DOHH2 (cell line): ENCODE measurements around the gene PTPN14.

ENCODE experiments used
- EZH2phosphoT487 ChIP-seq: fragments of 200-600 bp; sonication (generic); IDR thresholded peaks from 2 replicates; pipeline ENCODE4 v1.6.1; 2017; ENCODE audit warnings: borderline replicate concordance, mild to moderate bottlenecking, antibody characterized with exemption, low read length, moderate library complexity, mixed read lengths
- TF ChIP-seq, protein P1 (sequence below): fragments of 200-600 bp; sonication (generic); IDR thresholded peaks from one replicate; pipeline ENCODE4 v1.5.1; 2014; ENCODE audit warnings: antibody characterized with exemption, mild to moderate bottlenecking, low read depth, low read length; ENCODE audit not compliant: poor library complexity, severe bottlenecking

DNA sequence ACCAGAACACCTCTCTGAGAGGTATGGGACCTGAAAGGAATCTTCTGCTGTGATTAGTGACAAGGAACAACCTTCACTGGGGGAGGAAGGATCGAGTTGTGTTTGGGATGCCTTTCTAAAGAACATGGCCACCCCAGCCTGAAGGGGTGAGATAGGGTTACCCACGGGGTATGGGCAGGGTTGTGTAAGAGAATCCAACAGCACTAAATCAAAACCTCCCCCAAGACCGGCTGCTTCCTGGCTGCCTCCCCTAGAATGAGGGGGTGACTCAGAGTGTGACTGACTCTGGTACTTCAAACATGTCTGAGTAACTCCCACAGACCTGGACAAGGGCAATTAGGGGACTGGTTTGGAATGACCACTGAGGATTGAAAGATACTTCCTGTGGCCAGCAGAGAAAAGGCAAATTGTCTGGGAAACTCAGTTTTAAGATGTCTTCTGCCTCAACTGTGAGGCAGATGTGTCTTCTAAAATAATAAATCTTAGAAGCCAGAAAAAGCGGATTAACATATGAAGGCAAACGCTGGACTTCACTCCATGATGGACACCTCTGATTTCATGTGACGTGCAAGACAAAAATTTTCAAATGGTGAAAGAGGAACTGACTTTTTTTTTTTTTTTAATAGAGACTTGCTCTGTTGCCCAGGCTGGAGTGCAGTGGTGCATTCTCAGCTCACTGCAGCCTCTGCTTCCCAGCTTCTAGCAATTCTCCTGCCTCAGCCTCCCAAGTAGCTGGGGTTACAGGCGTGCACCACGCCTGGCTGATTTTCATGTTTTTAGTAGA is 6.7 kb upstream of the PTPN14 start:
- TF ChIP-seq, protein P1, sequence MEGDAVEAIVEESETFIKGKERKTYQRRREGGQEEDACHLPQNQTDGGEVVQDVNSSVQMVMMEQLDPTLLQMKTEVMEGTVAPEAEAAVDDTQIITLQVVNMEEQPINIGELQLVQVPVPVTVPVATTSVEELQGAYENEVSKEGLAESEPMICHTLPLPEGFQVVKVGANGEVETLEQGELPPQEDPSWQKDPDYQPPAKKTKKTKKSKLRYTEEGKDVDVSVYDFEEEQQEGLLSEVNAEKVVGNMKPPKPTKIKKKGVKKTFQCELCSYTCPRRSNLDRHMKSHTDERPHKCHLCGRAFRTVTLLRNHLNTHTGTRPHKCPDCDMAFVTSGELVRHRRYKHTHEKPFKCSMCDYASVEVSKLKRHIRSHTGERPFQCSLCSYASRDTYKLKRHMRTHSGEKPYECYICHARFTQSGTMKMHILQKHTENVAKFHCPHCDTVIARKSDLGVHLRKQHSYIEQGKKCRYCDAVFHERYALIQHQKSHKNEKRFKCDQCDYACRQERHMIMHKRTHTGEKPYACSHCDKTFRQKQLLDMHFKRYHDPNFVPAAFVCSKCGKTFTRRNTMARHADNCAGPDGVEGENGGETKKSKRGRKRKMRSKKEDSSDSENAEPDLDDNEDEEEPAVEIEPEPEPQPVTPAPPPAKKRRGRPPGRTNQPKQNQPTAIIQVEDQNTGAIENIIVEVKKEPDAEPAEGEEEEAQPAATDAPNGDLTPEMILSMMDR, result no peak
- TF ChIP-seq EZH2phosphoT487, result no peak
